ENCODE data around the gene ITGAL.

GRCh38 chr16:30491744-30492308 lies 19.3 kb downstream of the ITGAL start:
- no peak for TF ChIP-seq CTCF (conservative IDR thresholded peaks at IDR 0.05; ENCODE audit: low read depth, low read length)
- no peak for TF ChIP-seq EZH2 (IDR thresholded peaks at IDR 0.05; ENCODE audit: borderline replicate concordance, low read depth, low read length, poor library complexity, severe bottlenecking)

Data from A673 (cell line).